GM18520 (cell line): Measurements from ENCODE around the gene DCAF11.
"Not testable (repeated sequence)": the region's sequence is repeated elsewhere in the genome, so short reads cannot be mapped to it uniquely, and the experiment has no call there.

Experiments
- ATAC-seq: cut with Tn5 transposase; IDR thresholded peaks from one replicate; pipeline ENCODE4 v1.9.1; 2021; ENCODE audit not compliant: unreplicated experiment

Gene DCAF11

DNA sequence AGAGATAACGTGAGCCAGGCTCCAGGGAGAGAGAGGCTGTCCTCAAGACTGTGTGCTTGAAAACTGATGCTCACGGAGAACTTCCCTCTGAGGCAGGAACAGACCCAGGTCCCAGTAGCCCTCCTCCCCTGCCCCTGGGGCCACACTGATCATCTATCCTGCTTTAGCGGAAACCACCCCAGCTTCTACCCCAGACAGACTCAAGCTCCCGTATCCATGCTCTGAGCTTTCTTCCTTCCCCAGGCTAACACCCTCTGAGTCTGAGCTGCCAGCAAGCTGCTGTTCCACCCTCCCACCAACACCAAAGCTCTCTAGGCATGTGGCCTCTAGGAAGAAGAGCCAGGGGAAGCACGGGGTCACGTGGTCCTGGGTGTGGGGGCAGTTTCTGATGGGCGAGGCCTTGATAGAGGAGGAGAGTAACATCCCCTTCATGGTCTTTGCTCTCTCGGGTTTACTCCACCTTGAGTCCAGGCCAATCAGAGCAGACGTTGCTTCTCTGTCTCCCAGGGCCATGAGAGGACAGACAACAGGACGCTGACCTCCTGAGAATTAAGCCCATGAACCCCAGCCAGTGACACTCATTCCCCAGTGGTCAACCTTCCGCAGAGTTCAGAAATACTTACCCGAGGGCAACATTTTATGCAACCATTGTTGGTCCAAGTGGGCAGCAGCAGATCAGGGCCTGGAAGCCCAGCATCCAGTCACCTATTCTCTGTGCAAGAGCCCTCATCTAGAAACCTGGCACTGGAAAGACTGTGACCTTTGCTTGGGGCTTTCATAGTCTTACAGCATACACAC is 19.1 kb upstream of the DCAF11 start:
- ATAC-seq: peak; percentile 62

DNA sequence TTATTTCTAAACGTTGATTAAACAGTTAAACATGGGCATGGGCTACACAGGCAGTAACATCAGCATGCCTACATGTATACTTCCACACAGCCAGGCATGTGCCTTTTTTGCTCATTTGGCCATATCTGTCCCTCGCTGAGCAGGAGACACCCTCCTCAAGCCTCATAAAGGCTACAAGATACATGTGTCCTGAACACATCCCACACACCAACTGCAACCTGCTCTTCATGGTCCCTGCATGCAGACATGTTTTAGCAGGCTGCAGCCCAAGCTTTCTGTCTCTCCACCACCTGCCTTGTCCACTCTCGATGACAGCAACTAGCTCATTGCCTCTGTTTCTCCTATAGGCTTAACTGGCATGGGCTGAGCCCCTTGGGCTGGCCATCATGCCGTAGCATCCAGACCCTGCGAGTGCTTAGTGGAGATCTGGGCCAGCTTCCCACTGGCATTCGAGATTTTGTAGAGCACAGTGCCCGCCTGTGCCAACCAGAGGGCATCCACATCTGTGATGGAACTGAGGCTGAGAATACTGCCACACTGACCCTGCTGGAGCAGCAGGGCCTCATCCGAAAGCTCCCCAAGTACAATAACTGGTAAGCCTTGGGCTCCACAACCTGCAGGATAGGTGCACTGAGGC is 17.9 kb upstream of the DCAF11 start:
- ATAC-seq: no peak

DNA sequence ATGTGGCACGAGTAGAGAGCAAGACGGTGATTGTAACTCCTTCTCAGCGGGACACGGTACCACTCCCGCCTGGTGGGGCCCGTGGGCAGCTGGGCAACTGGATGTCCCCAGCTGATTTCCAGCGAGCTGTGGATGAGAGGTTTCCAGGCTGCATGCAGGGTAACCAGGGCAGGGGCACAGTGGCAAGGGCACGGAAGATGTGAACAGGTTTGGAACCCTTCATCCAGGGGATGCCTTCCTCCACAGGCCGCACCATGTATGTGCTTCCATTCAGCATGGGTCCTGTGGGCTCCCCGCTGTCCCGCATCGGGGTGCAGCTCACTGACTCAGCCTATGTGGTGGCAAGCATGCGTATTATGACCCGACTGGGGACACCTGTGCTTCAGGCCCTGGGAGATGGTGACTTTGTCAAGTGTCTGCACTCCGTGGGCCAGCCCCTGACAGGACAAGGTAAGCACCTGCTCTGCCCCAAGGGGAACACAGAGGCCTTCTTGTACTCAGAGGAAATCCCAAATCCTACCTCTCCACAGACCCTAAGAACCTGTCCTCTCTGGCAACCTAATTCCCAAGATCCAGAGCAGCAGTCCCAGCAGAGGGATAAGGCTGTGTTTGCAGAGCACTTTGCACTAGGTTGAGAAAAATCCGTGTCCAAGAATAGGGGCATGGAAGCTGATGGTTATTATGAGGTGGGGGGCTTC is 16.2 kb upstream of the DCAF11 start:
- ATAC-seq: no peak

DNA sequence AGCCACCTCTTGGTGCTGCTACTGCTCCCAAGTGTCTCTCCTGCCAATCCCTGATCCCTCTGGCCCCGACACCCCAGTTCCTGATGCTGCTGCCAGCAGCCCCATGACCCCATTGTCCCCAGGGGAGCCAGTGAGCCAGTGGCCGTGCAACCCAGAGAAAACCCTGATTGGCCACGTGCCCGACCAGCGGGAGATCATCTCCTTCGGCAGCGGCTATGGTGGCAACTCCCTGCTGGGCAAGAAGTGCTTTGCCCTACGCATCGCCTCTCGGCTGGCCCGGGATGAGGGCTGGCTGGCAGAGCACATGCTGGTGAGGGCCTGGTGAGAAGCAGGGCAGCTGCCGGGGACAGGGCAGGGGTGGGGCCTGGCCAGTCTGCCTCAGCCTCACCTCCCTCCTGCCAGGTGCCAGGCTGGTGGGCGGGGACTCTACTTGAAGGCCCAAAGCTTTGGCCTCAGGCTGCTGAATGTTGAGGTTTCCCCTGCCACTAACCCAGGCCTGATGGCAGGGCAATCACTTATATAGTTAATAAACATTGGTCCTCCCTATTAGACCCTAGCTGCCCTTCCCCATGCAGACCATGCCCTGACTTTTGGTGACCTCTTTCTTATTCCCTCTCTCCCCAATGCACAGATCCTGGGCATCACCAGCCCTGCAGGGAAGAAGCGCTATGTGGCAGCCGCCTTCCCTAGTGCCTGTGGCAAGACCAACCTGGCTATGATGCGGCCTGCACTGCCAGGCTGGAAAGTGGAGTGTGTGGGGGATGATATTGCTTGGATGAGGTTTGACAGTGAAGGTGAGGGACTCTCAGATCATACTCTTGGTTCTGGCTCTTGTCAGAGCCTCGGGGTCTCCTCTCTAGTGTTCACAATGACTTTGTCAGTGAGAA is 15.4 kb upstream of the DCAF11 start:
- ATAC-seq: no peak

DNA sequence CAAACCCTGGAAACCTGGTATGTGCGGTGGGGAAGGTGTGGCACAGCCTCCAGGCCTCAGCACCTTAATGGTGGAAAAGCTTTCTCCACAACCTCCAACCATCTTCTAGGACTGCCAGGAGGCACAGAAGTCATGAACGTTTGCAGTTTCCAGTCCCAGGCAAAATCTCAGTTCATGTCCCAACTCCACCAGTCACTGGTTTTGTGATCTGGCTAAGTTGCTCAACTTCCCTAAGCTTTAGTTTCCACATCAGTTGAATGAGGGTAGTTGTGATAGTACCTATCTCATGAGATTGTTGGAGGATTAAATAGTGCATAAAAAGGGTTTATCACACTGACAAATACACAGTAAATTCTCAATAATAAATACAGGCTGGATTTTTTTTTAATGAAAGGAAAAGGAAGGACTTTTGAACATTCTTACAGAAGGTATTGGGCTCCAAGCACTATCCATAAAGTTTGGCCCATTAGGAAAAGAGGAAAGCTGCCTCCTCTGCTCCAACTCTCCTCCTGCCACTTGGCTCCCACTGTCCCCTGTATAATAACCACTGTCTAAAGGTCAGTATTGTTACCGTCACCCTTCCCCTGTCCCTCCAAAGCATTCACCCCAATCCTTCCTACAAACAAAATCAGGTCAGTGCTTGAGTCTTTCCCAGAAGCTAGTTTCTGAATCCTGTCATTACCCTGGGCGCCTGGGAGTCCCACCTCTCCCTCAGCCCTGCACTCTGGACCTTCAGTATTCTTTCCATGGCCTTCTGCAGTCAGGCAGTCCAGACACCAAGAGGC is 14.2 kb upstream of the DCAF11 start:
- no peak for ATAC-seq

DNA sequence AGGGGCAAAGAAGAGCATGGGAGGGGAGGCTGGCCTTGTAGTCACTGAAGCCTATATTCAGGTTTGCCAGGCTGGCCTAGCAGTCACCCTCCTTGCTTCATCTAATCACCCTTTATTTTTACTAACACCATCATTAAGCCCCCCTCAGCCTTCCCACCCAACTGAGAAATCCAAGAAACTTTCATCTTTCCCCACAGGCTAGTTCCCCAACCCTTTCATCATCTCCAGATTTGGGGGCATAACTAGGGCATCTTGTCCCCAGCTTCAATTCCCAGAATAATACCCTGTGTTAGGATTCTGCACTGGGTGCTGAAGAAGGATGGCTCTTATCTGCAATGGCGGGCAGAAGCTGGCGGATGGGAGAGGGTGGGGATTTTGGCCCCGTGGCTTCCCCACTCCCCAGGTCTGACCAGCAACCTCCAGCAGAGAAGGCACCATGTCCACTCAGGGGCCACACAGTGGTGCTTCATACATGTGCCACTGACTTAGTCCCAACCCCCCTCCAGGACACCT is 13.5 kb upstream of the DCAF11 start:
- no peak for ATAC-seq

DNA sequence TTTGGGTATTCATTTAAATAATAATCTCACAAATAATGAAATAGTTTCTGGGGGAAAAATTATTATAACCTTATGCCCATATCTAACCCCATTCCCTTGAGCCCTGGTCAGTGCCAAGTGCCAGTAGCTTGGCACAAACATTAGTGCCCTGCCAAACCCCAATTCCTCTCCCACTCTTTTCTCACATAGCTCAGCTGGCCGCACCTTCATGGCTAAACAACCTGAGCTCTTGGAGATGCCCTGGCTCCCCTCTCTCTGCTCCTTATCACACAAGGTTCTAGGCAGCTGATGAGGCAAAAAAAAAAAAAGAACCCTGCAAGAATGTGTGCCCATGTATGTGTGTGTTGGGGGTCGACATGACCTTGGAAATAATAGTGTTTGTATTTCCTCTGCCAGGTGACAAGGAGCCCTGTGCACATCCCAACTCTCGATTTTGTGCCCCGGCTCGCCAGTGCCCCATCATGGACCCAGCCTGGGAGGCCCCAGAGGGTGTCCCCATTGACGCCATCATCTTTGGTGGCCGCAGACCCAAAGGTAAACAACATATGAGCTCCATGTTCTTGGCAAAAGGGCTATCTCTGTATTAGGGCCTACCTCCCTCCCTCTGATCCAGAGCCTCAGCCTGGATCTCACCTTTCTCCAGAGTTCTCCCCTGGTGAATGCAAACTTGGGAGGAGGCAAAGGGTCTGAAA is 12.1 kb upstream of the DCAF11 start:
- no peak for ATAC-seq

DNA sequence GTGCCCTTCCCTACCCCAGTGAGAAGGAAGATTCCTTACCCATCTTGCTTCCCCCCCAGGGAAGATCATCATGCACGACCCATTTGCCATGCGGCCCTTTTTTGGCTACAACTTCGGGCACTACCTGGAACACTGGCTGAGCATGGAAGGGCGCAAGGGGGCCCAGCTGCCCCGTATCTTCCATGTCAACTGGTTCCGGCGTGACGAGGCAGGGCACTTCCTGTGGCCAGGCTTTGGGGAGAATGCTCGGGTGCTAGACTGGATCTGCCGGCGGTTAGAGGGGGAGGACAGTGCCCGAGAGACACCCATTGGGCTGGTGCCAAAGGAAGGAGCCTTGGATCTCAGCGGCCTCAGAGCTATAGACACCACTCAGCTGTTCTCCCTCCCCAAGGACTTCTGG is 11.1 kb upstream of the DCAF11 start:
- ATAC-seq: no peak

DNA sequence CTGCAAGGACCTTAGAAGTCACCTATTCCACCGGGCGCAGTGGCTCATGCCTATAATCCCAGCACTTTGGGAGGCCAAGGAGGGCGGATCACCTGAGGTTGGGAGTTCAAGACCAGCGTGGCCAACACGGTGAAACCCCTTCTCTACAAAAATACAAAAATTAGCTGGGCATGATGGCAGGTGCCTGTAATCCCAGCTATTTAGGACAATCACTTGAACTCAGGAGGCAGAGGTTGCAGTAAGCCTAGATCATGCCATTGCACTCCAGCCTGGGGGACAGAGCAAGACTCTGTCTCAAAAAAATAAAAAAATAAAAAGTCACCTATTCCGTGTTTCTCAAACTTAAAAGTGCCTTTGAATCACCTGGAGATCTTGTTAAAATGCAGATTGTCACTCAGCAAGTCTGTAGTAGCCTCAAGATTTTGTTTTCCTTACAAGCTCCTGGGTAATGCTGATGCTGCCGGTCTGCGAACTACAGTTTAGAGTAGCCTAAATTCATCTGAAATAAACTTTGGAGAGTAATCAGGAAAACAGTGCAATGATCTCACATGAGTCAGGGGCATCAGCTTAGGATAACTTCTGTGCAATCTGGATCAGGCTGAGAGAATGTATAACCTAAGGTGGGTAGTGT is 8.9 kb upstream of the DCAF11 start:
- ATAC-seq: not testable (repeated sequence)

DNA sequence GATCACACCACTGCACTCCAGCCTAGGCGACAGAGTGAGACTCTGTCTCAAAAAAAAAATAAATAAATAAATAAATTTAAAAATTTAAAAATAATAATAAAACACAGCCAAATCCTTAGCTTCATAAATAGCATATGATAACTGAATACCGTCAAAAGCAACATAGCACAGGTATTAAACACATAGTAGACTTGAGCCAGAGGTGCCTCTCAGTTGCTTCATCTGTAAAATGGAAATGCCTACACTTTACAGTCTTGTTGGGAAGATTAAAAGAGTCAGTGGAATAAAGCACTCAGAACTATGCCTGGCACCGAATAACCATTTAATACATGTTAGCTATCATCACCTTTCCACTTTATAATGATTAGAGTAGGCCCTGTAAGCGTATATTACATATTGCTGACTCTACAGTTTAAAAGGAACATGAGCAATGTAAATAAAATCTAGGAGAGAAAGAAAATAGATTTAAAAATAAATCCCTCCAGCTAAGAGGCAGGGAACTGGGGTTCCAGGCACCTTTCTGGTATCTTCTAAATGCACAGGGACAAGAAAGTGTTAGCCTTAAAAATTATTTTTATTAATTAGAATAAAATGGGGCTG is 7.8 kb upstream of the DCAF11 start:
- ATAC-seq: no peak

DNA sequence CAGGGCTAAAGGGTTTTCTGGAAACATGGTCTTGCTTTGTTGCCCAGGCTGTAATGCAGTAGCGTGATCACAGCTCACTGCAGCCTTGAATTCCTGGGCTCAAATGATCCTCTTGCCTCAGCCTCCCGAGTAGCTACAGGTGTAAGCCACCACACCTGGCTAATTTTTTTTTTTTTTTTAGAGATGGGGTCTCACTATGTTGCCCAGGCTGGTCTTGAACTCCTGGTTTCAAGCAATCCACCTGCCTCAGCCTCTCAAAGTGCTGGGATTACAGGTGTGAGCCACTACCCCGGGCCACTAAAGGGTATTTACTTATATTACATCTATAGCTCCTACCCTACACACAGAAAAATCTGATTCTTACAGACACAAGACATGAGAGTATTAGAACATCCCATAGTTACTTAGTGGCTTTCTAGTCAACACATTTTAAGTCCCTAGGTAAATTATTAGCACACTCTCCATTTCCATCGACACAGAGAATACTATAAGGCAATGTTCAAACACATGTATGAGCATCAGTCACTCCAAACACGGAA is 6.2 kb upstream of the DCAF11 start:
- no peak for ATAC-seq

DNA sequence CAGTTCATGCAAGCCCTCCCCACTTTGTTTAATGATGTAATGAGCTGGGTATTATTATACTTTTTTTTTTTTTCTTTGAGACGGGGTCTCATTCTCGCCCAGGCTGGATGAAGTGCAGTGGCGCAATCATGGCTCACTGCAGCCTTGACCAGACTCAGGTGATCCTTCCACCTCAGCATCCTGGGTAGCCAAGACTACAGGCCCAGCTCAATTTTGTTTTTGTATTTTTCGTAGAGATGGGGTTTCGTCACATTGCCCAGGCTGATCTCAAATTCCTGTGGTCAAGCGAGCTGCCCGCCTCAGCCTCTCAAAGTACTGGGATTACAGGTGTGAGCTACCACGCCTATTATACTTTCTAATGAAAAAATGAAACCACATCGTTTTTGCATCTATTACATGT is 4.5 kb upstream of the DCAF11 start:
- no peak for ATAC-seq

DNA sequence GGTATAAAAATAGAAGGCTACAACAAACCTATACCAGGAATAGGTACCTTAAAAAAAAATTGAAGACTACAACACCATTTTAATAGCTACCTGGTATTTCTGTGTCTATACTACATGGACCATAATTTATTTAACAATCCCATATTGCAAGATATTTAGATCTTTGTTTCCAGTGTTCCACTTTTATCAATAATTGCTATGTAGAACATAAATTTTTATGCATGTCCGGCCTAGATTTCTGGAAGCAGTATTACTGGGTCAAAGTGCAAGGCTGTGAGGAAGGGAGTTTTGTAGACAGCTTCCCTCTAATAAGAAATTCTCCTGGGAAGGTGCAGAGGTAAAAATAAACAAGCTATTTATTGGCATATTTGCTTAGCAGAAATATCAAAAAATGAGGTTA is 4.1 kb upstream of the DCAF11 start:
- ATAC-seq: no peak

DNA sequence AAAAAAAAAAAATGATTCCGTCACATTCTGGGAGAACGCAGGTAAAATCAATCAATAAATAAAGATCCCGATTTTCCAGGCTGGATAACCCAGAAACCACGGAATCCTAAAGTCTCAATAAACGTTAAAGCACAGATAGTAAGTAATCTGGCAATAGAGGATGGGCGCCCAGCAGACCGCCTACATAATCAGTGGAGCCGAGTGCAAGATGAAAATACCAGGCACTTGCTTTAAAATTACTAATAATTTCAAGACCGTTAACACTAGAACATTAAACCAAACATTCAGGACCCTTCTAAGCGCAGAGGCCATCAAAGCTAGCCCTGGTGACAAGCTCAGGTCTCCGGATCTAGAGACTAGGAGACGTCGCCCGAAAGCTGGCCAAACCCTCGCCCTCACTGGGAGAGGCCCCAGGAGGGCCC is 1.2 kb upstream of the DCAF11 start:
- ATAC-seq: no peak

DNA sequence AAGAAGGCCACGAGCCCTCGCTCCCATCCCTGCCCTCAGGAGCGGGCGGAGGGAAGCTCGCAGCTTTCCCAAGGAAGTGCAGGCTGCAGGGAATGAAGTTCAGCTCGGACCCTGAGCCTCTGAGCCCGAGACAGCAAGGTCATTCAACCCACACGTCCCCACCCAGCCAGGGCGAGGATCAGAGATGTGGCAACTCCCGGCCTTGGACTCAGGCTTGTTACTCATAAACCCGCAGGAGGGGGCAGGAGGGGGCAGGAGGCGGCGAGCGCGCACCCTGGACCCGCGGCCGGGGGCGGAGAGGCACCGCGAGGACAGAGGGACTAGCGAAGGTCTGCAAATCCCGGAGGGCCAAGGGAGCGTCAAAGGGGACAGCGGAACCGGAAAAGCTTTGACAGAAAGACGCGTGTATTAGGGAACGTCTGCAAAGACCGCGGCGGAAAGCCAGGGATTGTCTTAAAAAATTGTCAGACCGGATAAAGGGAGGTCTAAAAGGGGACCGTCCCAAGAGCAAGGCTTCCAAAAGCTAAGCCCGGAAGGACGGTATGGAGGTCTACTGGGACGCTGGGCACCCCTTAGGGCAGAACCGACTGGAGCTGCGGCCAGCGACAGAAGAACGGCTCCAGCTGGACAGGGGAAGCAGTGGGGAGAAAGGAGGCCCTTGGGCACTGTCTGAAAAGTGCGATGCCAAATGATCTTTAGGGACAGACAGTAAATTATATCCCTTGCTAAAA is 611 bp upstream of the DCAF11 start:
- peak; percentile 0 for ATAC-seq

DNA sequence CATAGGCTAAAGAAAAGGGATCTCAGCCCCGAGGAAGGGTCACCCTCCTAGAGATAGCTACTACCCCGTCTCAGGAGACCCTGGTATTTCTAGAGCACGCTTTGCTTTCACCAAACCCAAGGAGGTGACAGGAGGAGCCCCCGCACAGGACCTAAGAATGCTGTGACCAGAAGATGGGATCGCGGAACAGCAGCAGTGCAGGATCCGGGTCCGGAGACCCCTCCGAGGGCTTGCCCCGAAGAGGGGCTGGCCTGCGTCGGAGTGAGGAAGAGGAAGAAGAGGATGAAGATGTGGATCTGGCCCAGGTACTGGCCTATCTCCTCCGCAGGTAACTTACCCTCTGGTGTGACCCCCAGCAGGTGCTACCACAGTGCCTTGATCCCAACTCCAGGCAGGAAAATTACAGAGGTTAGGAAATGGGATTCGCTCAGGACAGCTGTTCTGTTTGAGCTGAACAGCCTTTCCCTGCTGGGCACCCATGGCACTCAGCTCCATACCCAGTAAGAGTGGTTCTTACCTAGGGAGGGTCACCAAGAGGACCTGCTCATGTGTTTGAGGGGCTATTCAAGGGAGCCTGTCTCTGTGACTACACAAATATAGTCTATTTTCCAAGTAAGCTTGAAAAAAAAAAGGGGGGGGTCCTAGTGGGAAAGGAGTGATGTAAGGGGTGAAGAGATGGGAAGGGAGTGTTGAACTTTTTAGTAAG is 998 bp downstream of the DCAF11 start:
- ATAC-seq: no peak
